GM19395 (cell line): ENCODE data around the gene RC3H2.

Experiments
- ATAC-seq: cut with Tn5 transposase; IDR thresholded peaks from one replicate; pipeline ENCODE4 v1.9.1; 2021; ENCODE audit warnings: mild to moderate bottlenecking, moderate library complexity; ENCODE audit not compliant: unreplicated experiment

The RC3H2 gene, protein sequence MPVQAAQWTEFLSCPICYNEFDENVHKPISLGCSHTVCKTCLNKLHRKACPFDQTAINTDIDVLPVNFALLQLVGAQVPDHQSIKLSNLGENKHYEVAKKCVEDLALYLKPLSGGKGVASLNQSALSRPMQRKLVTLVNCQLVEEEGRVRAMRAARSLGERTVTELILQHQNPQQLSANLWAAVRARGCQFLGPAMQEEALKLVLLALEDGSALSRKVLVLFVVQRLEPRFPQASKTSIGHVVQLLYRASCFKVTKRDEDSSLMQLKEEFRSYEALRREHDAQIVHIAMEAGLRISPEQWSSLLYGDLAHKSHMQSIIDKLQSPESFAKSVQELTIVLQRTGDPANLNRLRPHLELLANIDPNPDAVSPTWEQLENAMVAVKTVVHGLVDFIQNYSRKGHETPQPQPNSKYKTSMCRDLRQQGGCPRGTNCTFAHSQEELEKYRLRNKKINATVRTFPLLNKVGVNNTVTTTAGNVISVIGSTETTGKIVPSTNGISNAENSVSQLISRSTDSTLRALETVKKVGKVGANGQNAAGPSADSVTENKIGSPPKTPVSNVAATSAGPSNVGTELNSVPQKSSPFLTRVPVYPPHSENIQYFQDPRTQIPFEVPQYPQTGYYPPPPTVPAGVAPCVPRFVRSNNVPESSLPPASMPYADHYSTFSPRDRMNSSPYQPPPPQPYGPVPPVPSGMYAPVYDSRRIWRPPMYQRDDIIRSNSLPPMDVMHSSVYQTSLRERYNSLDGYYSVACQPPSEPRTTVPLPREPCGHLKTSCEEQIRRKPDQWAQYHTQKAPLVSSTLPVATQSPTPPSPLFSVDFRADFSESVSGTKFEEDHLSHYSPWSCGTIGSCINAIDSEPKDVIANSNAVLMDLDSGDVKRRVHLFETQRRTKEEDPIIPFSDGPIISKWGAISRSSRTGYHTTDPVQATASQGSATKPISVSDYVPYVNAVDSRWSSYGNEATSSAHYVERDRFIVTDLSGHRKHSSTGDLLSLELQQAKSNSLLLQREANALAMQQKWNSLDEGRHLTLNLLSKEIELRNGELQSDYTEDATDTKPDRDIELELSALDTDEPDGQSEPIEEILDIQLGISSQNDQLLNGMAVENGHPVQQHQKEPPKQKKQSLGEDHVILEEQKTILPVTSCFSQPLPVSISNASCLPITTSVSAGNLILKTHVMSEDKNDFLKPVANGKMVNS

DNA sequence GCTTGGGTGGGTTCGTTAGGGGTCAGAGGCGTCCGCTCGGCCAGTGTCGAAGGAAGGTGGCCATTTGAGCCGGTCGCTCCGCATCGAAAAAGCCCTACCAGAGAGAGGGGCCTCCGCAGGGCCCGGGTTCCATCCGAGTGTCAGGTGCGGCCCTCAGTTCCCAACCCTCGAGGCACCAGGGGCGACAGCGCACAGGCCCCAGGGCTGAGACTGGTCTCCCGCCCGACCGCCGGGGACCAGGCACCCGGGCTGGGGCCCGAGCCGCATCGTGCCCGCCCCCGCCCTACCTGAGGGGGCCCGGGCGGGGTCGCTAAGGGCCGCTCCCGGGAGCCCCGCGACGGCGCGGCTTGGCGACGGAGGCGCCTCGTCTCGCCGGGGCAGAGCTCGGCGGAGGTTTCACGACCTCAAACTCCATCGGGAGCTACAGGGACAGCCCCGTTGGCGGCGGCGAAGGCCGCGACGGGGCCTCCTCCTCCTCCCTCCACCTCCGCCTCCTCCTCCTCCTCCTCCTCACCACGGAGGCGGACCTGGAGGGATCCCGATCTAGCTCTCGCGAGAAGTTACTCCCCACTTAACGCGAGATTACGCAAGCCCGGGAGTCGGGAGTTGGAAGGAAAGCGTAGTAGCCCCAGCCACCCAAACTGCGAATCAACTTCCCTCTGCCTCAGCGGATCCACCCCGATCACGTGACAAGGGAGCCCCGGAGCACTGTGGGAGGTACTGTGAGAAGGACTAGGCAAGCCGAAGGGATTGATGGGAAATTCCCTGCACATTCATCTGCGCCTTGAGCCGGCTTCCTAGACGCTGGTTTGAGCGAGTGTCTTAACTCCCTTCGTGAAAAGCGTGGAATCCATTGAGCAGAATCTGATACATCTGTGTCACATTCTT is at the start of gene RC3H2:
Gene RC3H2 (minus strand): TSS at position 537 of the 888 bp plus-strand sequence. CDS start 7,850 bp downstream, outside the sequence.
- peak; percentile 85 for ATAC-seq

- ATAC-seq: no peak
Measured at GRCh38 chr9:122954253-122954691, 49.1 kb upstream of the RC3H2 start.

DNA sequence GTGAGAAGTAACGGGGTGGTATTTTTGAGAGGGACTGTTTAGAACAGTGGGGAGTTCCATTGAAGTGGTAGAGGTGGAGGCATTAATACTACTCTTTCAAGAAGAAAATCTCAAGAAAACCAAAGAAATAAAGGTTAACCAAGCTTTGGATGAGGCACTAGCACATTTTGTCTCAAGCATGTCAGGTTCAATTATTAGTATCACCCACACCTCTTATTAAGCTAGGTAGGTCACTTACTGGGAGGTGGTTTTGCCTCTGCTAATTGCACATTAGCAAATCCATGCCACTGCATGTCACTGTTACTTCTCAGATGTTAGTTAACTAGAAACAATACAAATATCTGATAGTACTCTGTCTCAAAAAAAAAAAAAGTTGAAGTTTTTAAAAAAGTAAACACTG is 45.9 kb upstream of the RC3H2 start:
- ATAC-seq: no peak

DNA sequence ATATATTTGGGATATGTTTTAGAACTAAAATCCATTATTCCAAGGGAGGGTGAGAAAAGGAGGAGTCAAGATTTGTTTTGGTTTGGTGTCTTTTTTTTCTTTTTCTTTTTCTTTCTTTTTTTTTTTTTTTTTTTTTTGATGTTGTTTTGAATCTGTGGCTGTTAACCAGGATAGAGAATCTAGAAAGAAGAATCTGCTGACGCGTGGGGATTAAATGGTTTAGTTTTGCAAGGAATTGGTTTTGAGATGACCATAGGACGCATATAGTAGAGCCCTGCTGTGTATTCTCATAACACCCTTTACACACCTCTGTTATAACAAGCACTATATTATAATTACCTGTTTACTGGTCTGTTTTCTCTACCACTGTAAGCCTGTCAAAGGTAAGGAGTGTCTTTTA is 45.1 kb upstream of the RC3H2 start:
- ATAC-seq: no peak

DNA sequence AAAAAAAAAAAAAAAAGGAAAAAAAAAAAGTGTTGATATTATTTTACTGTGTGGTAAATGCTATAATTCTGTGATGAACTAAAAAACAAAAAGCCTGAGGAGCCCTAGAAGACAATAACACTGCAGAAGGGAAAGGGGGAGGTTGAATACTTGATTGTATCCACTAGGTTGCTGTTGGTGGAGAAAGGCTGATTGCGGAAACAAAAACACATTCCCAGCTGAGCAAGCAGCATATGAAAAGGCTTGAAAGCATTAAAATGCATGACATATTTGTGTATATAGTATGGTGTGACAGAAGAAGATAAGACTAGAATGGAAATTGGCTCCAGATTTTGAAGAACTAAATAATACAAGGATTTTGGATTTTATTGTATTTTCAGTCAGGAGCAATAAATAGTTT is 44.5 kb upstream of the RC3H2 start:
- no peak for ATAC-seq

DNA sequence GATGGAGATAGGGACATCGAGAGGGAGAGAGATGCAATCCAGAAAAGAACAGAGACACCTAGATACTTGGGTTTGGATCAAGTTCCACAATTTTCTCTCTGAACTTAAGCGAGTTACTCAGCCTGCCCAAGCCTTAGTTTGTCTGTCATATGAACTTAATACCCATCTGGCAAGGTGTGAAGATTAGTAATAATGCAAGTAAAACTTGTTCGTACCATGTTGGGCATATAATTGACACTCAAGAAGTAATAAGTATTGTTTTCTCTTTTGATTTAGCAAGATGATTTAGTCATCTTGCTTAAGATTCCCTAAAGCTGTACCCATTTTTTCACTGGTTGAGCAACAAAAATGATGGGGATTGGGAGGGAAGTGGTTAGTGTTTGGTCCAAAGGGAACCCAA is 43.2 kb upstream of the RC3H2 start:
- ATAC-seq: no peak

- ATAC-seq: no peak
Measured at GRCh38 chr9:122946461-122947005, 41.4 kb upstream of the RC3H2 start.

- no peak for ATAC-seq
Measured at GRCh38 chr9:122944960-122945888, 40.1 kb upstream of the RC3H2 start.

- ATAC-seq: no peak
Measured at GRCh38 chr9:122941582-122942234, 36.5 kb upstream of the RC3H2 start.

- peak; percentile 97 for ATAC-seq
Measured at GRCh38 chr9:122940749-122941581, 35.8 kb upstream of the RC3H2 start, which contains the start of gene RABGAP1. TSS of gene RABGAP1 (plus strand) at chr9:122941020. CDS start at chr9:122957060, 16,040 bp downstream.

- ATAC-seq: peak; percentile 26
Measured at GRCh38 chr9:122940454-122940748, 35.2 kb upstream of the RC3H2 start.

GRCh38 chr9:122939601-122940000 is 34.4 kb upstream of the RC3H2 start:
- no peak for ATAC-seq

- ATAC-seq: no peak
Measured at GRCh38 chr9:122936883-122937282, 31.7 kb upstream of the RC3H2 start.

DNA sequence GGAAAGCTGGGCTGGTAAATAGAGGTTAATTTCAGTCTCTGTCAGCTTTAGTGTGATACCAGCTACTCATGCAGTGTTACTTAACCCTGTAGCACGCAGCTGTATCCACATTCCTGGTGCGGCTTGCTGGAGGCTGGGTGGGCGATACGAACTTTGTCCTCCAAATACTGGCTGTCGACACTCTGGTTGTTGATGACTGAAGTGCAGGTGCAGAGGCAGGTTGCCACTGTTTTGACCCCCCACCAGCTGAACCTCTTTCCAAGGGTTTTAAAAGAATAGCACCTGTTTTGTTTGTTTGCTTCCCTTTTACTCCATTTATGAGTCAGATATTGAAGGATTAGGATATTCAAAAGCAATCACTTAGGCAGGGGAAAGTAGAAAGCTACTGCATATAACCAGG is 31.3 kb upstream of the RC3H2 start:
- ATAC-seq: no peak

DNA sequence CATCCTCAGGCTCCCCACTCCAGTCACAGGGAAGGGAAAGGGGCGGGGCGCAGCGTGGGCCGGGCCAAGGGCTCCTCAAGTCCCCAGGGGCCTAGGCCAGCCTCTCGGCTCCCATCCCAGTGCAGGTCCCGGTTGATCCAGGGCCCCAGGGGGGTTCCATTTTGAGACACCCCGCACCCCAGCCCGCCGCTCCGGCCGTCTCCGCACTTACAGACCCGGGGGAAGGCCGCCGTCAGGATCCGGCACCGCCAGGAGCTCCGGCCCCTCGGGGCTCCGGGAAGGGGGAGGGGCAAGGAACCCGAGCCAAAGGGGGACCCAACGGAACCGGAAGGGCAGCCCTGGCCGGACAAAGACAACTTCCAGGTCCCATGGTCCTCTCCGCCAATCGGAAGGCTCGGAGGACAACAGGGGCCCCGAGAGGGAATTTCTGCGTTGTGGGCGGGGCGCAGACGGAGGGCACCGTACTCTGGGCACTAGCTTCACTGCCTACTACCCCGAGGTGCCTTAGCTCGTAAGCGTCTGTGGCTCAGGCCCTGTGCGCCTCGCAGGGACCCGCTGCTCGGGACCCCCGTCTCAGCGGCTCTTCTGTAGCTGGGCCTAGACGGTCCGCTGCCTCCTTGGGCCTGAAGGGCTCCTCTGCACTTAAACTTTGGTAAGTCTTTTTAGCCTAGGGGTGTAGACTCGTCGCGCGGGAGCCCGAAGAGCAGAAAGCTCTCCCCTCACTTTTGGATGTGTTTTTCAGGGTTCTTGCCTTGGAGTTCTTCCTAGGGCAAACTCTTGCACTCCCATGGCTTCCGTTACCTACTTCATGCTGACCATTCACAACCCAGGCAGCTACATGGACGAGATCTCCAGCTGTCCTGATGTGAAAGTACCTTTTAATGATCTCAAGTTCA is 26.3 kb upstream of the RC3H2 start, which contains the start of gene ZBTB26:
Gene ZBTB26 (minus strand): TSS at position 287 of the 896 bp plus-strand sequence. CDS start 11,578 bp downstream, outside the sequence.
- peak; percentile 96 for ATAC-seq

- ATAC-seq: peak; percentile 45
Measured at GRCh38 chr9:122930541-122931225, 25.5 kb upstream of the RC3H2 start.
